Vagina (tissue), 2 donors: ENCODE data around the gene SMPD4.
"Not testable (repeated sequence)": the region's sequence is repeated elsewhere in the genome, so short reads cannot be mapped to it uniquely, and the experiment has no call there.

Experiments
- CTCF ChIP-seq, 3 experiments: fragments of 450-650 bp in 2 of 3; fragments of 200-600 bp in 1 of 3; sonication (generic) in 1 of 3; IDR thresholded peaks; one replicate each; pipeline ENCODE4 v1.5.1; 2017 to 2019; ENCODE audit warnings: antibody characterized with exemption in 3 of 3, mild to moderate bottlenecking in 2 of 3, moderate library complexity in 2 of 3
- POLR2A ChIP-seq, 2 donors: fragments of 450-650 bp; IDR thresholded peaks; one replicate each; pipeline ENCODE4 v1.6.1; 2017; ENCODE audit warnings: antibody characterized with exemption in 2 of 2, mild to moderate bottlenecking in 2 of 2, moderate library complexity in 2 of 2

GRCh38 chr2:130229161-130229510 is 47.7 kb upstream of the SMPD4 start:
- TF ChIP-seq CTCF, POLR2A (IDR thresholded peaks at IDR 0.05): not testable (repeated sequence)
